Right ventricle myocardium superior (tissue), 1 donor: Measurements from ENCODE around the gene PTER. TPM values are rescaled to one million over a fixed set of nuclear protein-coding genes. Genes with fewer than 3 reads are reported as not detected.

Experiments
- ATAC-seq: fragments of 200-7000 bp; cut with Tn5 transposase; one replicate; pipeline ENCODE4 v1.9.1; 2020; ENCODE audit warnings: mild to moderate bottlenecking; ENCODE audit not compliant: poor library complexity
- DNase-seq: peaks from one replicate; pipeline ENCODE4 v3.0.0-alpha.2; 2020
- intact Hi-C: fragments of 100-400 bp; cut with DNase I; formaldehyde crosslinking; loops from one replicate; pipeline ENCODE4 v1.11.2; 2022
- long read RNA-seq: library from polyadenylated mRNA; unstranded; transcript quantifications from one replicate; pipeline ENCODE4 v2.0.0, GENCODE V29; 2021
- total RNA-seq: library from RNA; stranded (reverse); fragmentation: NEBNext Ultra II Directional; extraction: Animal tissue kit (Norgen Biotek cat#: 25700); gene quantifications from one replicate; pipeline ENCODE4 v1.2.1, GENCODE V29; 2021
- donor health status: DM: no; HTN: yes; CAD: no; lungs with severe emphysema.

Gene PTER, protein sequence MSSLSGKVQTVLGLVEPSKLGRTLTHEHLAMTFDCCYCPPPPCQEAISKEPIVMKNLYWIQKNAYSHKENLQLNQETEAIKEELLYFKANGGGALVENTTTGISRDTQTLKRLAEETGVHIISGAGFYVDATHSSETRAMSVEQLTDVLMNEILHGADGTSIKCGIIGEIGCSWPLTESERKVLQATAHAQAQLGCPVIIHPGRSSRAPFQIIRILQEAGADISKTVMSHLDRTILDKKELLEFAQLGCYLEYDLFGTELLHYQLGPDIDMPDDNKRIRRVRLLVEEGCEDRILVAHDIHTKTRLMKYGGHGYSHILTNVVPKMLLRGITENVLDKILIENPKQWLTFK
- total RNA-seq, result 22.3 TPM
- long read RNA-seq, transcript PTER-205 (5 exons, 1,203 nt), result minor isoform, 5 of 30 reads
- long read RNA-seq, transcript PTER-202 (6 exons, 3,777 nt), result major isoform, 11 of 30 reads
- long read RNA-seq, partial matches to known transcripts, result 4 of 30 reads
- long read RNA-seq, other reads (novel, unspliced or antisense), result 9 of 30 reads

DNA sequence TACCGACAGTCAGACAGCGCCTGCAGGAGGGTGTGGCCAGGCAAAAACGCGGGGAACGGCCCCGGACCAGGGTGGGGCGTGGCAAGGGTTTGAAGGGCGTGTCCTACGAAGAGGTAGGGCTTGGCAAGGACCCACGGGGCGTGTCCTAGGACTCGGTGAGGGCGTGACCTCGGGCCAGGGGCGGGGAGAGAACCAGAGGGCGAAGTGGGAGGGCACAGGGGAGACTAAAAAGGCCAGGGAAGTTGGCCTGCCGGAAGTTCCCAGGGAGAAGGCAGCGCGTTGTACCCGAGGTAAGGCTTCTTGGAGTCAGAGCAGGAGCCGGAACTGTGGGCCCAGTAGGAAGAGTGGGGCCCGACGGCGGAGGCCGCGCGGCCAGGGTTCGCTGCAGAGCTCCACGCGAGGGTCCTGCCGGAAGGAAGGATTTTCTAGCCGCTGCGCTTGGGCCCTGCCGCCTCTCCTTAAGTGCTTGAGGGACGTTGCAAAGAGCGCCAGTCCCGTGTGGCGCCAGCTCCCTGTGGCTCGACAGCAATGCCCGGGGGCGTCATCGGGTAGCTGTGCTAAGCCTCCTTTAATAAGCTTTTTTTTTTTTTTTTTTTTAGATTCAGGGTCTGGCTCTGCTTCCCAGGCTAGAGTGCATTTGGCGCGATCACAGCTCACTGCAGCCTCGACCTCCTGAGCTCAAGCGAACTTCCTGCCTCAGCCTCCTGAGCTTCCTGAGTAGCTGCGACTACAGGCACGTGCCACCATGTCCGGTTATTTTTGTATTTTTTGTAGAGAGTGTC is at the start of gene PTER:
TSS of gene PTER (plus strand) at position 253 of the 782 bp plus-strand sequence. CDS start 47,375 bp downstream, outside the sequence.
- peak; percentile 99 for DNase-seq
- intact Hi-C loops, result loop anchor here (10.0 kb wide), 1 partner anchor 338 kb away; no protein-coding TSS in a partner anchor
- peak; percentile 99 for ATAC-seq

DNA sequence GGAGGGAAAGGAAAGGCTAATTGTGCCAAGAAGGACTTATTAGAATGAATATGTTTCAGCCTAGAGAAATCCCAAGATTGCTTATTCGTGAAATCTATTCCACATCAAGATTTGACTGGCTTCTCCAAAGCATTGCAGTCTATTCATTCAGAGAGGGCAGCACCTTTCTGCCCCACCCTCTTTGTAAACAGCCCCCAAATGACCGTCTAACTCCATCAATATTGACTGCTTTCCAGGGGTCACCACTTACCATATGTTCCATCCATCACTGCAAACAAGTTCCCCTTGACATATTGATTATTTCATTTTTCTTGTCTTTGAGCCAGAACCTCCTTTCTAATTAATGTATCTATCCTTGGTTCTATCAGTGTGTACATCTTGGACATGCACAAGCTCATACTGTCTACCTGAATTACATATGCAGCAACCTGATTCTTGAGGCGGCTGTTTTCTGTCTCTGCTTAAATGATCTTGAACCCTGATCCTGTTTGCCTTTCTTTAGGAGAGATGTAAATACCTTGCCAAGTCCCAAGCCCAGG is 44.2 kb upstream of the PTER start:
- intact Hi-C loops, result no loop called here
- no peak for ATAC-seq
- no peak for DNase-seq

DNA sequence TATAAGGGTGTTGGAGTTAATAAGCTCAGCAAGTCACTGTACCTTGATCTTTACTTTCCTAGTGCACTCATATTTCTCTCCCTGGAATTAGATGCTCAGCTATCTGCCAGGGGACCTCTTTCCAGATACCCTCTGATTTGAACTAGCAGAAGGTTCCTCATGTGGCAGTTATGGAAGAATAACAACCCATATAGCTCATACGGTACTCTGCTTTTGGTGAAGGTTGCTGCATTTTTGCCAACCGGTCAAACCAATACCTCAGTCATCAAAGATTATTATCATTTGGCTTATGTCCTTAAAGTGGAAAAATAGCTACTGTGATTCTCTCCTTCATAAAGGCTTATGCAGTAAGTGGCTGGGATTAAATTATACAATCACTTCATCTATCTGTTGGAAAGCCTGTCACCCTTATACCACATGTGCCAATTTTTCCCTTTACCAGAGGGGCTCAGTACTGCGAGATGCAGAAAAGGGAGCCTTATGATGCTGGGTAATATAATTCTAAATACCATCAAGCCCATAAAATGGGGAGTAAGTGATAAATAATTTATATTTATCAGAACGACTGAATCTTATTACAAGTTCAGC is 43.4 kb upstream of the PTER start:
- intact Hi-C loops, result no loop called here
- ATAC-seq, result no peak
- no peak for DNase-seq

DNA sequence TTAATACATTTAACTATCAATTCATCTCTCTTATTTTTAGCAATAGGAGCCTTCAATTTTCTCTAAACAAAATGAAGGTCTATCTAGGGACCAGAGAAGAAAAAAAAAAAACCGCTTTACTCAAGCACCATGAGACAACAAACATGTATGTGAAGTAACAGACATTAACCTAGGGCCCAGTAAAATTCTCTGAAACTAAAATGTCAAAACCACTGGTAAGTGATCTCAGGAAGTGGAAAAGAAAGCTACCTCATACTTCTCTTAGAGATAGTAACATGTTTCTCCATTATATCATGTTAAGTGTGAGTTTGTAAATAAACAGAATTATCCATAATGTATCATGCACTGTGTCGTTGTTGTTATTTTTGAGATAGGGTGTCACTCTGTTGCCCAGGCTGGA is 35.4 kb upstream of the PTER start:
- DNase-seq, result no peak
- ATAC-seq, result no peak

DNA sequence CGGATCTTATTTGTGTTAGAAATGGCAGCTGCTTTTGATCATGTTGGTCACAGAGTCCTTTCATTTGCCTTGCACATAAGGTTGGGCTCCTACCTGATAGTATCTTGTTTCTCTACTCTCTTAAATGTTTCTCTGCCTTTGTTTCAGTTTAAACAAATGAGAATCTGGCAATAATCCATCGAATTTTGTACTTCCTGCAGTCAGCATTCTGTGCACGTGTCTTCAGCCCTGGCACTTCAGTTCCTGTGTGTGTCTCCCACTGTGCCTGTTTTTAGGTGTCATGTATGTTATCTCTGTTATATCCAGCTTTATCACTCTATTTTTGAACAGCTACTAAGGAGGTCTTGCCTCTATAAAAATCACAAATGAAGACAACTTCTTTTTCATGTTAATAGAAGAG is 28.4 kb upstream of the PTER start:
- no peak for DNase-seq
- no peak for ATAC-seq
- intact Hi-C loops, result no loop called here

More for the DNA sequence above, 35.4 kb upstream of the PTER start:
- intact Hi-C loops, result no loop called here

DNA sequence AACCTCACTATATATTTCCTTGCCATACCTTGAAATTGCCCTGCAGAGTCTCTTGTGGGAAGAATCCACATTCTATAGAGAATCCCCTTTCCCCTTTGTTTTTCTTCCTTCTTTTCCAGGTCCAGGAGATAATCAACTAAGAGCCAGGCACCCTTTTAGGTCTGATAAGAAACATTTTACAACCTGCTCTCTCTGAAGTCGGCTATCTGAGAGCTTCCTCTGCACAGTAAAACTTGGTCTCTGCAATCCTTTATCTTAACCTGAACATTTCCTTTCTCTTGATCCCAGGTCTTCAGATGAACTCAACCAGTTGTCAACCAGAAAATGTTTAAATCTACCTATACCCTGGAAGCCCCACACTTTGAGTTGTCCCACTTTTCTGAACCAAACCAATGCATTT is 19.5 kb upstream of the PTER start:
- DNase-seq (no peak), ATAC-seq (no peak)
- intact Hi-C loops, result no loop called here

DNA sequence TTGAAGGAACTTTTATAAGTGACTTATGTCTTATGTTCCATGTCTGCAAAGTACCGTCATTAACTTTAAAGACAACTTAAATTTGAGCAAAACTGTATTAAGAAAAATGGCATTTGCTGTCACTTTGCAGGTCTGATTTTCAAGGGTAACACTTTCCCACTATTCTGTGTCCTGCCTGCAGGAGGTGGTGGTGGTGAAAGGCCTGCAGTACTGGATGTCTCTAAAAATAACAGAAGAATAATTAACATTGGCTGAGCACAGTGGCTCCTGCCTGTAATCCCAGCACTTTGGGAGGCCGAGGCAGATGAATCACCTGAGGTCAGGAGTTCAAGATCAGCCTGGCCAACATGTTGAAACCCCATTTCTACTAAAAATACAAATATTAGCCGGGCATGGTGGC is 13.2 kb upstream of the PTER start:
- intact Hi-C loops, result no loop called here
- no peak for DNase-seq
- no peak for ATAC-seq

DNA sequence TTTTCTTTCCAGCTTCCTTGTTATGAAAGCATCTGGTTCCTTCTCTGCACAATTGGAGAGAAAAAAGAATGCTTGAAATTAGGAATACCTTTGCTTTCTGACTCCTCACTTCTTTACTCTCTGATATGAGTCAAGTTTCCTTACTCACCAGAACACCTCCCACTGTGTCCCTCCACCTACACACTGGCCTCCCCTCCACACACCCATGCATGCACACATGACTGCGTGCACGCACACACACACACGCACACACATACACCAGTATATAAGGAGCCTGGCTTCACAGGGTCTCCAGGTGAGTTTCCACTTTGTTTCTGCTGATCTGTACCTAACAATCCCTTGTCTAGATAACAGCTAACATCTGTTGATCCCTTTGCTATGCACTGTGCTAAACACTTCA is 11.4 kb upstream of the PTER start:
- no peak for DNase-seq
- intact Hi-C loops, result no loop called here
- ATAC-seq, result no peak

DNA sequence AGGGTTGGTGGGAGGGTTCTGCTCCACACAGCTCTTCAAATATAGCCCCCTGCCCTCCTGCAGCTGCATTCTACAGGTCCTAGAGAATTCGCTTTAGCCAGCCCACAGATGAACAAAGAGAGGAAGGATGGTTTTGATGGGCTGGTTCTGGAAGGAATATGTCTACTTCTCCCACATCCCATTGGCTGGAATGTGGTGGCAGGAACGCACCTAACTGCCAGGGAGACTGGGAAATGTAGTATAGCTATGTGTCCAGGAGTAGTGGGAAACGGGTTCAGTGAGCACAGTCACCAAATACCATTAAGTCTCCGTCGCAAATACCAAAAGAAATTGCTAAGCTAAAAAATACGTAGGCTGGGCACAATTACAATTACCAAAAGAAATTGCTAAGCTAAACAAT is 7.3 kb upstream of the PTER start:
- no peak for ATAC-seq
- intact Hi-C loops, result no loop called here
- DNase-seq, result no peak

DNA sequence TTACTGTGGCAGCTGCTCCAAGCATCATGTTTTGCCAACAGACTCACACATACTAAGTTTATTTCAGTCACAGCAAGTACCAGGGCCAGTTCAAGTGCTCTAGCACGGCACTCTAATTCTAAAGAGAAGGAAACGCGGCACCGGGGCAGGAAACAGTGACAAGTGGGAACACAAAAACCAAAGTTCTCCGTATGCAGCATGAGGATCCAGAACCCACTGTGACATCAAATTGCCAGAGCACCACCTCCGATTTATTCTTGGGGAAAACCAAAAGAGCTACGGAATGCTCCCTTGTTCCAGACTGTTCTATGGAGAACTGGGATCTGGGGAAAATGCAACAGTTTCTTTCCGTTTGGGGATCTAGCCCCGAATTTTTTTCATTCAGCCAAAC is 448 bp upstream of the PTER start:
- intact Hi-C loops, result loop anchor here (10.0 kb wide), 1 partner anchor 338 kb away; no protein-coding TSS in a partner anchor
- ATAC-seq (peak; percentile 44), DNase-seq (no peak)

DNA sequence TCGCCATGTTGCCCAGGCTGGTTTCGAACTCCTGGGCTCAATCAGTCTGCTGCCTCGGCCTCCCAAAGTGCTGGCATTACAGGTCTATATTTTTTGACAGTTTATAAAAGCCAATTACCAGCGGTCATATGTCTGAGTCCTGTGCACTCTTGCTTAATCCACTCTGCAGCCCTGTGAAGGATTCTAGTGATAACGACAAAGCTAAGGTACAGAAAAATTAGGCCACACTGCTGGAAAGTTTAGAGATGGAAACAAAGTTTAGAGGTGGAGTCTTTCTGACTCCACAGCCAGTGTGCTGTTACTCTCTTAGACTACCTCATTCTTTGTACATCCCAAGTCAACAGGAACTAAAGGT is 707 bp downstream of the PTER start:
- intact Hi-C loops, result loop anchor here (10.0 kb wide), 1 partner anchor 337 kb away; no protein-coding TSS in a partner anchor
- ATAC-seq (no peak), DNase-seq (no peak)

DNA sequence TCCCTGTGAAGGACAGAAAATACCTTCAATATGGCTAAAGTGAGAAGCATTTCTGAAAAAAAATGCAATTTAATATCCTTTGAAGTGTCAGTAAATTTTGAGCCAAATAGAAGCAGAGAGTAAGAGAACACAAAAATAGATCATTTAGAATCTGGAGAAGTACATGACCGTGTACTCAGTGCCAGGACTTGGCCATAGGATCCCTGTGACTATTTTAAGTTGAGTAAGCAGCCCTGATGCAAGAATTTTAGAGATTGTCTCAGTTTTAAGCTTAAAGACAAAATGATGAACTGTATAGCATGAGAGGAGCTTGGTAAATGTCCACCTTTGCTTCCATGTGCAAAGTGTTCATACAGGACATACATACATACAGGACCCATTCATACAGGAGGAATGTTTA is 2.5 kb downstream of the PTER start:
- ATAC-seq (no peak), DNase-seq (no peak)
- intact Hi-C loops, result loop anchor here (10.0 kb wide), 1 partner anchor 336 kb away; no protein-coding TSS in a partner anchor

DNA sequence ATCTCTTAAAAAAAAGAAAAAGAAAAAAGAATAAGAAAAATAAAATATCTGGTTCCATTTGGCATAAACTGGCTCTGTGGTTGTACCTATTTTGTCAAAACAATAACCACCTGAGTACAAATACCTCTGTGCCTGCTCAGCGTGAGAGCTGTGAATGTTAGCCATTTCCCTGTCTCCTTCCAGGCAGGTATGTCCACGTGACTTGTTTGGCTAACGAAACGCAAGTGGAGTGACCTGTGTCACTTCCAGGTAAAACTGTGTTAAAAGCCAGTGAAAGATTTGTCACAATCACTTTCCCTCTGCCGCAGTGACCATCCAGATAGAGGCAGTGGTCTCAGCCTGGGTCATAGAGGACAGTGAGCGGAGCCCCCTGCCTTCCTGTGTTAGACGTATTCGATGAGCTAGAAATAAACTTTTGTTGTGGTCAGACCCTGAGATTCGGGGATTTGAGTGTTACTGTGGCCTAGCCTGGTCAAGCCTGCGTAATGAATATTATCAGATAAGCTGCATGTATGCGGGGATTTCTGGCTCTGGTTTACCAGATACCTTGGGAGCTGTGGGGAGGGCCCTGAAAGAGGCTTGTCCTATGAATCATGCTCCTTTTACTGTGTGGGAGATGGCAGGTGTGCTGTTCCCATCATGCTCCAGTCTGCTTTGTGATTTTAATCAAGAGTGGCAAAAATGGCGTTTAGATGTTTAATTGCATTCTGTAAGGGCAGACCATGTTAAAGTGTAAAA is 3.8 kb downstream of the PTER start:
- no peak for ATAC-seq
- DNase-seq, result no peak
- intact Hi-C loops, result no loop called here

DNA sequence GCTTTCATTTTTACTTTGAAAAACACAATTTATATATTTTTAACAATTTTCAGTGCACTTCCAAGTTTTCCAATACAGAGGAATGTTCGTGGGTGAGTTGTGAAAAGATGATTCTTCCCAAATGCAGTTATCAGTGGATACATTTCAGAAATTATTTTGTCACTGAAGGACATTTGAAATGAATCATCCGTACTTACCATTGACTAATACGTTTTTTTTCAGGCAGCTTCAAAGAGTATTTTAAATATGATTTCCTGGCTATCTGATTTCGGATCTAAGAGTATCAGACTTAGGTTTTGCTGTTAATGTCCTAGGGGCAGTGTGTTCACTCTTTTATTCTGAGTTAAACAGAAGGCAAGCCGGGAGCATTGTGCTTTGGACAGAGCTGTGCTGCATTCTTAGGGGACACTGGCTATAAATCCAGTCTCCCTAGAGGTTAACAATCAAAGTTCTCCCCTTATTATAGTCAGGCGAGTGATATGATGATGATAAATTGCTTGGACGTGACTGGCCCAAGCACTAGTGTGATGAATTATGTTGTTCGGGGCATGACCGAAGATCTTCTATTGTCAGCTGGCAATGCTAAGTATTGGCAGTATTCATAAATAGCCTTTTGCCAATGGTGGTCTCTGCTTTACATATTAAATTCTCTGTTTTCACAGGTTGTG is 4.5 kb downstream of the PTER start:
- no peak for DNase-seq
- ATAC-seq, result no peak
- intact Hi-C loops, result no loop called here

DNA sequence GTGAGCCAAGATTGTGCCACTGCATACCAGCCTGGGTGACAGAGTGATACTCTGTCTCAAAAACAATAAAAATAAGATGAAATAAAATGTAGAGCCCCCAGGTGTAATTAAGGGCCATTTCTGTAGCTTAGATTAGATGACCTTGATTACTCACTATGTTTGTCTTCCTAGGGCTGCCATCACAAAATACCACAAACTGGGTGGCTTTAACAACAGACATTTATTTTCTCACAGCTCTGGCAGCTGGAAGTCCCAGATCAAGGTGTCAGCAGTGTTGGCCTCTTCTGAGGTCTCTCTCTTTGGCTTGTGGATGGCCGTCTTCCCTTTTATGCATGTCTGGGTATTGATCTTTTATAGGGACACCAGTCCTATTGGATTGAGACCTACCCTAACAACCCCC is 6.1 kb downstream of the PTER start:
- DNase-seq (no peak), ATAC-seq (no peak)
- intact Hi-C loops, result no loop called here

DNA sequence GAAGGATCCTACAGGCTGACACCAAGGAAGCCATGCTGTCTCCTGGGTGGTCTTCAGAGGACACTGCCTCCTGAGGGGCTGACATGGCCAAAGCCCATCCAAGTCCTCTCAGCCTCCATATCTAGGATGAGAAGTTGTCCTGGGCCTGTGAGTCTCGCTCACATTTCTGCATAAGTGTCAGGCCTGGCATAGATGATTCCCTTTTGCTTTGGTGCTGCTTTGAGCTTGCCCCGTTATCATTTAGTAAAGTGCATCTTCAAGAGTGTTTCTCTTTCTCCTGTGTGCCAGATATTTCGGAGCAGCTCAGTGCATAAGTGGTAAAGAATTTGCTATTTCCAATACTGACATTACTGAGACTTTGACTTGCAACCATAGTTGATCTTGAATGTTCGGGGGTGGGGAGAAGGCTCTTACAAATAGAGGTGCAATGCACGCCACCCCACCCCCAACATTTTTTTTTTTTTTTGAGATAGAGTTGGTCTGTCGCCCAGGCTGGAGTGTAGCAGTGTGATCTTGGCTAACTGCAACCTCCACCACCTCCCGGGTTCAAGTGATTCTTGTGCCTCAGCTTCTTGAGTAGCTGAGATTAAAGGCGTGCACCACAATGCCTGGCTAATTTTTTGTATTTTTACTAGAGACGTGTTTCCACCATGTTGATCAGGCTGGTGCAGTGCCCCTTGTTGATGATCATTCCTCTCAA is 9.1 kb downstream of the PTER start:
- ATAC-seq, result peak; percentile 77
- DNase-seq, result no peak
- intact Hi-C loops, result no loop called here

DNA sequence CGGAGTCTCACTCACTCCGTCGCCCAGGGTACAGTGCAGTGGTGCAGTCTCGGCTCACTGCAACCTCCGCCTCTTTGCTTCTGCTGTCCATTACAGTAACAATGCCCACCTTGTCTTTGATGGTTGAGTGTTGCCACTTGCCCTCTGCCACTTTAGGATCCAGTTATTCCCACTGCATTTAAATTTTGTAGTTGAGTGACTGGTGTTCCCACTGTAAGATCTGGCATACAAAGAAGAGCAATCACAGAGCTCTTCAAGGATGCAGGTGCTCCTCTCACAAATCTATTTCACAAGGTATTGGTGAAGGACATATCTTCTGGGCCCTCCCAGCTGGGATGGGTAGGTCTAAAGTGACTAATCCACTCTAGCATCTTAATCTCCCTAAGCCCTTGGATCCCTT is 12.6 kb downstream of the PTER start:
- intact Hi-C loops, result no loop called here
- no peak for DNase-seq

More for the DNA sequence above, 12.6 kb downstream of the PTER start:
- no peak for ATAC-seq
